ENCODE data around the gene RALA.
"Not testable (repeated sequence)": the region's sequence is repeated elsewhere in the genome, so short reads cannot be mapped to it uniquely, and the experiment has no call there.

The RALA gene

DNA sequence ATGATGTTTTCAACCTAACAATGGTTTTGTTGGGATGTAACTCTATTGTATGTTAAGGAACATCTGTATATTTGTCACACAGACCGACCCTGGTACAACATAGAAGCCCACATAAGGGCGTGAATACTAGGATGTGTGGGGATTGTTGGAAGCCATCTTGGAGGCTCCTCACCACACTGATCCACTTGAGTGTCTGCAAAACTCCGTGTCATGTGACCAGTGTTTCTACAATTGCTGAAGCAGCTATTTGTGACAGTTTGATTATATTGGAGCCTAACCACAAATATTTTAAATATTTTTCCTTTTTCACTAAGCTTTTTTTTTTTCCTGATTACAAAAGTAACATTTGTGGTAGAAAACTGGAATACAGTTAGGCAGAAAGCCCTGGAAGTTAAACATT is 27.9 kb downstream of the RALA start:
- DNase-seq: no peak

DNA sequence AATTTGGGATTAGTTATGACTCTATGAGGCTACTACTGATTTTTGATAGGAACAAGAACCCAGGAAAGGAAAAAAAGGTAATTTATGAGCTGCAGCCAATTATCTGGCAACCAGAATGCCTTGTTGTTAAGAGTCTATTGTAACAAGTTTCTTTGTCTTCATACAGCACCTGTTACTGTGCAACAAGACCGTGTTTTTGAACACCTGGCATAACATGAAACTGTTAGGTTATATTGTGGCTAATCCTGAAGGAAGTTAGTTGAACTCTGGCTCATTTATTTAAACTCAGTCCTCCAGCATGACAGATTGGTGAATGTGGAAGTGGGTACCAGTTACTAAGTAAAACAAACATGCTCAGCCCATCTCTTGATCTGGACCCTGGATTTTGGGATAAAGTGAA is 33.0 kb downstream of the RALA start:
- no peak for DNase-seq

DNA sequence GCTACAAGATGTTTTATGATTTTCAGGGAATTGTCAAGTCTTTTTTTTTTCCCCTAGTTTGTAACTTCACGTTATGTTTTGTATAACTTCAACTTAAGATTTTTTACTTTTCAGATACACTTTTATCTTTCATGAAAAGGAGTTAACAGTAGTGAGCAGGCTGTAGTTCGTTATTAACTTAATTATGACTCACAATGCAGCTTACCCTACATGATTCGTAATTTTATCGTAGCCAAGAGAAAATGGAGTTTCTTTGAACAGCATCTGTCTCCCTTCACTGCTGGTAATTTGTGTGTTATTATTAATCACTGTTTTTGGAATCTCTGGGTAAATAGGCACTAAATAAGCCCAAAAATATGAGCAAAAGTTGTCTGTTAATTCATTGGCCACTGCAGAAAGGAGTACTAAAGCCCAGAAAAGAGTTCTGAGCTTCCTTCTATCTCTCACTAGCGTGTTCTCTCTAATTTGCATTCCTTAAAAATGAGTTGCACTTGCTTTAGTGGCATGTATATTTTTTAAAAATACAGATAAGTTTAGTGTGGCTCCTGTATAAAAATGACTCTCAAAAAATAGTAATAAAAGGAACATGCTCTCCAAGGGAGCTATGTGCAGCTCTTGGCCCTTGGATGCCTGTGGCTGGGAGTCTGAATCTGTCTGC is 36.1 kb downstream of the RALA start:
- no peak for DNase-seq

DNA sequence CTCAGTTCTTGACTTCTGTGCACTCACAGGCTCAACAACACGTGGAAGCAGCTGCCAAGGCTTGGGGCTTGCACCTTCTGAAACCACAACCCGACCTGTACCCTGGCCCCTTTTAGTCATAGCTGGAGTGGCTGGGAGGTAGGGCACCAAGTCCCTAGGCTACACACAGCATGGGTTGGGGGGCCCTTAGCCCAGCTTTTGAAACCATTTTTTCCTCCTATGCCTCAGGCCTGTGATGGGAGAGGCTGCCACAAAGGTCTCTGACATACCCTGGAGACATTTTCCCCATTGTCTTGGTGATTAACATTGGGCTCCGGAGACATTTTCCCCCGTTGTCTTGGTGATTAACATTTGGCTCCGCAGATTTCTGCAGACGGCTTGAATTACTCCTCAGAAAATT is 38.6 kb downstream of the RALA start:
- no peak for DNase-seq

DNA sequence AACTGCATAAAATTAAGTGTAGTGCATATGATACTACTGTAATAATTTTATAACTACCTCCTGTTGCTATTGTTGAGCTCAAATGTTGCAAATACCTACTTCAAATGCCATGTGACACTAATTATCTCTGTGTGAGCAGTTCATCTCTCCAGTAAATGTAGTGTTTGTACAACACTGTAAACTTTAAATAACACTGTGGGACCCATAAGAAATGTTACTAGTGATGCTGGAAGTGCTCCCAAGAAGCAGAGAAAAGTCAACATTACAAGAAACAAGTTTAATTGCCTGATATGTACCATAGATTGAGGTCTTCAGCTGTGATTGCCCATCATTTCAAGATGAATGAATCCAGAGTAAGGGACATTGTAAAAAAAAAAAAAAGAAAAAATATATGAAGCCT is 39.9 kb downstream of the RALA start:
- DNase-seq: no peak

DNA sequence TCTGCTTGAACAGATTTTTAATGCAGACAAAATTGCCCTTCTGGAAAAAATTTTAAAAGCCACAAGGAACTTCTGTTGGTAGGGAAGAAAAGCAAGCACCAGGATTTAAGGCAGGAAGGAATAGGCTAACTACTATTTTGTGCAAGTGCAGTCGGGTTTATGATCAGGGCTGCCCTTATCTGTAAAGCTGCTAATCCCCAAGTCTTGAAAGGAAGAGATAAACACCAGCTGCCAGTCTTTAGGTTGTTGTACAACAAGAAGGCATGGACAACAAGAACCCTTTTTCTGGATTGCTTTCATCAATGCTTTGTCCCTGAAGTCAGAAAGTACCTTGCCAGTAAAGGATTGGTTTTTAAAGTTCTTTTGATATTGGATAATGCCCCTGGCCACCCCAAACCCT is 40.7 kb downstream of the RALA start:
- DNase-seq: no peak

DNA sequence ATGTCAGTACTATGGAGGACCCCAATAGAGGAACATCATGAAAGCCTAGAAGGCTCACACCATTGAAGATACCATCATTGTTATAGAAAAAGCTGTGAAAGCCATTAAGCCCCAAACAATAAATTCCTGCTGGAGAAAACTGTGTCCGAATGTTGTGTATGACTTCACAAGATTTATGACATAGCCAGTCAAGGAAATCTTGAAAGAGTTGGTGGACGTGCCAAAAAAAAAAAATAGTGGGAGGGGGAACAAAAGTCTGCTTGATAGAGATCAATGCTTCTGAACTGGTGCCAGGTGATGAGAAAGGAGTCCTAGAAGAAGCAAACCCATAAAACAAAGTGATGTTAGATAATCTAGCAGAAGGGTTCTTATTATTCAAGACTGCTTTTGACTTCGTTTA is 41.2 kb downstream of the RALA start:
- no peak for DNase-seq

DNA sequence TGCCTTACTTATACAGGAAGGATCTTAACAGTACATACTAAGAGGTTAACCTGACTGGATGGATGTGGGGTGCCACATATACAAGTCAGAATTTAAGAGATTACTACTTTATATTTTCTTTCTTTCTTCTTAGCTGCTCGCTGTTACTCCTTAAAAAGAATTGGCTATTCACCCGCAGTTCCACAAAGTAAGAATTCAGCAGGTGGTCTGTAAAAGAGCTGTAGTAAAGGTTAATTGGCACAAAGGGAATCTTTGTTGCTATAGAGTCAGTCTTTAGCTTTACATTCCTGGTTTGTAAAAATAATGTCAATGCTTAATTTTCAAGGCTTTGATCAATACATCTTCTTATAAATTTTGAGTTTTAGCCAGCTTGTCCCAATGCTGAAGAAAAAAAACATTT is 43.2 kb downstream of the RALA start:
- no peak for DNase-seq

DNA sequence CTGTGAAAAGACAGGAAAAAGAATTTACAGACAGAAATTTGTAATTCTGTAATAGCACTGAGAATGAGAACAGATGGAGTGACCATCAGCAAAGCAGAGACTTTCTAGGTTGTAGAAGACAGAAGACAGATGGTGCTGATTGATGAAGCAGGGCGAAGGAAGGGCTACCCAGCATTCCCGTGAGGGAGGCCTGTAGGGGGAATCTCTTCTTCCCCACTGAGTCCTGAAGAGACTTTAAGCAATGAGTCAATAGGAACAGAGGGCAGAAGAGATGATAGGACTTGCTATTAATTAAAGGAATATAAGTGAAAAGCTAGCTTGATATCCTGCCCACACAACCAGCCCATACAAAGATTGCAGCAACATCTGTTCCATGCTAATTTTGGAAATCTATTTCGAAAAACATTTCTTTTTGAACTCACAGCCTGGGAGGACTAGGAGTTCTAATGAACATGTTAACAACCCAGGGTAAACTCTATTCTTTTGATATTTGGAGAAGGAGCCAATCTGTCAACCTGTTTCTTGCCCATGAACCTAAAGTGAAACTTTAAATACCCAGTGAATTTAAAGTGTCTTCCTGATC is 44.1 kb downstream of the RALA start:
- DNase-seq: no peak

DNA sequence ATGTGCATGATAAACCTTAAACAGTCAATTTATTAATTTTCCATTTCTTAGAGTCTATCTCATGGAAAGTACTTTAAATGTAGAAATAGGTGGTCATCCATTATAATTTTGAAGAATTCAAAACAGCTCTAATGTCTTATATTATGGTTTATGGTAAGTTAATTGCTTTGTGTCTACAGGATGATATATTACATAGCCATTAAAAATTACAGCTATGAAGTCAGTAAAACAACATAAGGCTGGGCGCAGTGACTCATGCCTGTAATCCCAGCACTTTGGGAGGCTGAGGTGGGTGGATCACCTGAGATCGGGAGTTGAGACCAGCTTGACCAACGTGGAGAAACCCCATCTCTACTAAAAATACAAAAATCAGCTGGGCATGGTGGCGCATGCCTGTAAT is 44.9 kb downstream of the RALA start:
- DNase-seq: not testable (repeated sequence)

DNA sequence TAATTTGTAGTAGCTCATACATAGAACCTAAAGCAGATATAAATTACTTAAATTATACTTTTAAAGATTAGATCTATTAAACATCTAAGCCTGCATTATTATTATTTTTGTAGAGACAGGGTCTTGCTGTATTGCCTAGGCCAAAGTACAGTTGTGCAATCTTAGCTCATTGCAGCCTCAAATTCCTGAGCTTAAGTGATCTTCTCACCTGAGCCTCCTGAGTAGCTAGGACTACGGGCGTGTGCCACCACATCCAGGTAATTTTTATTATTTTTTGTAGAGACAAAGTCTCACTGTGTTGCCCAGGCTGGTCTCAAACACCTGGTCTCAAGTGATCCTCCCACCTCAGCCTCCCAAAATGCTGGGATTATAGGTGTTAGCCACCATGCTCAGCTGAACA is 46.7 kb downstream of the RALA start:
- no peak for DNase-seq

DNA sequence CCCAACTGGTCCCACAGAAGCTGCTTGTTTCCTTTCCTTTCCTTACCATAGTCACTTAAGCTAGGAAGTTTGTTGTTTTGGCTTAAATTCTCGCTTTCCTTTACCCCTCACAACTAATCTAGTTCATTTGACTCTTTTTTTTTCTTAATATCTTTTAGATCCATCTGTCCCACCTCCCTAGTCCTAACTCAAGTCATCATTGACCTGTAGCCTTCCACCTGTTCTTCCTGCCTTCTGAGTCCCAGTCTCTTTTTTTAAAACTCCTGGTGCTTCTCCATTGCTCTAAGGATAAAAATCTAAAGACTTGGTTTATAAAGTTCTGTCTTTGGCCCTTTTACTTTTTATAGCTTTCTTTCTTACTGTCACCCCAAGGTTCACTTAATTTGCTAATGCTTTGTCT is 47.6 kb downstream of the RALA start:
- DNase-seq: no peak

DNA sequence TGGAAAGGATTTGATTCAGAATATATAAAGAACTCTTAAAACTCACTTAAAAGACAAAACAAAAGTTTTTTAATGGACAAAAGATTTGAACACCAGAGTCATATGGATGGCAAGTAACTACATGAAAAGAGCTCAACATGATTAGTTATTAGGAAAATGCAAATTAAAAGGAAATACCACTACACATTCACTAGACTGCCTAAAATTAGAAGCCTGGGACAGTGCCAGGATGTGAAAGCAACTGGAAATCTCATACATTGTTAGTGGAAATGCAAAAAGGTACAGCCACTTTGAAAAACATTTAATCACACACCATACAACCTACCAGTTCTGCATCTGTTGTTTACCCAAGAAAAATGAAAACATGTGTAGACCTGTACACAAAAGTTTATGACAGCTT is 48.8 kb downstream of the RALA start:
- DNase-seq: no peak

DNA sequence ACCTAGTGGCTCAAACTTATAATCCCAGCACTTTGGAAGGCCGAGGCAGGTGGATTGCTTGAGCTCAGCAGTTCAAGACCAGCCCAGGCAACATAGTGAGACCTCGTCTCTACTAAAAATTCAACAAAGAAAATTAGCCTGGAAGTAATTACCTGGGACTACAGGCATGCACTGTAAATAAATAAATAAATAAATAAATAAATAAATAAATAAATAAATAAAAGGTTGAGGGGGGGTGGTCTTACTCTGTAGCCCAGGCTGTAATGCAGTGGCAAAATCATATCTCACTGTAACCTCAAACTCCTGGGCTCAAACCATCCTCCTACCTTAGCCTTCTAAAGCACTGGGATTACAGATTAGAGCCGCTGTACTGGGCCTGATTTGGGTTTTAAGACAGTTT is 50.5 kb downstream of the RALA start:
- DNase-seq: no peak

DNA sequence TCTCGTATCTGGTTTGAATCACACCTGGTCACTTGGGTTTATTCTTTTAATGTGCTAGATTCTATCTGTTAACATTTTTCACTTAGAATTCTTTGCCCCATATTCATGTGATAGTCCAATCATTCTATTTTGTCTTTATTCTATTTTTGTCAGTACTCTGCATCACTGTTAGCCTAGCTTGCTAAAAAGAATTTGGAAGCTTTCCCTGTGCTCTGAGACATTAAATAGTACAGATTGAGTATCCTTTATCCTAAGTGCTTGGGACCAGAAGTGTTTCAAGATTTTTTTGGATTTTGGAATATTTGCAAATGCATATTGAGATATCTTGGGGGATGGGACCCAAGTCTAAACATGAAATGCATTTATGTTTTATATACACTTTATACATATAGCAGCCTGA is 51.0 kb downstream of the RALA start:
- DNase-seq: no peak

DNA sequence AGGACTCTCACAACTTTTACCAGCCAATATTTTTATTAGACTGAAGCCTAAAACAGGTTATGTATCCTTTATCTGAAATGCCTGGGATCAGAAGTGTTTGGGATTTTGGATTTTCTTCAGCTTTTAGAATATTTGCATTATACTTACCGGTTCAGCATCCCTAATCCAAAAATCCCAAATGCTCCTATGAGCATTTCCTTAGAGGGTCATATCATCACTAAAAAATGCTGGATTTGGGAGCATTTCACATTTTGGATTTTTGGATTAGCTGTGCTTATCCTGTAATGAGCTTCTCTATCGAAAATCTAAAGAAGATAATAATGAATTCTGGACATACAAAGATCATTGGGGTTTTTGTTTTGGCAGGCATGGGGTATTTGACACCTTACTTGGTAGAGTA is 53.0 kb downstream of the RALA start:
- DNase-seq: no peak

DNA sequence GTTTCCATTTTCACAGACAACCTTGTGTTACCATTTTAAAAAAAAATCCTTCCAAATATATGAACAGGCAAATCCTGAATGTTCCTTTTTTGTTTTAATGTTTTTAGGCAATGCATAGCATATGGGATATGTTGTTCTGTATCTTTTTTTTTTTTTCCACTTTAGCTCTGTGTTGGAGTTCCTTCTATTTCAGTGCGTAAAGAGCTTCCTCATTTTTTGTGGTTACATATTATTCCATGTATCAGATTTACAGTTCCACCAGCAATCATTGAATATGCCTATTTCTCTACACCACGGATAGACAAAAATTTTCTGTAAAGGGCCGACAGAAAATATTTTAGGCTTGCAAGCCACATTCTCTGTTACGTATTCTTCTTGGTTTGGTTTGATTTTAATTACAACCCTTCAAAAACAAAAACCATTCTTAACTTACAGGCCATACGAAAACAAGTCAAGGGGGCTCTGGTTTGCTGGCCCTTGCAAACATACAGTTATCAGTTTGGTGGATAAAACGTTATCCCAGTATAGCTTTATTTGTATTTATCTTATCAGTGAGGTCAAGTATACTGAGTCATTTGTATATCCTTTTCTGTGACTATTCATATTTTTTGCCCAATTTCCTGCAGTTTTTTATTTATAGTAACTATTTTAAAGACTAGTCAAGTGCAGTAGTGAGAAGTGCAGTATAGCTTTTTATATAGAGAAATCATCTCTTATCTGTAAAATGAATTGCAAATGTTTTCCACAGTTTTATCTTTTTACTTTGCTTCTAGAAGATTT is 55.7 kb downstream of the RALA start:
- no peak for DNase-seq

DNA sequence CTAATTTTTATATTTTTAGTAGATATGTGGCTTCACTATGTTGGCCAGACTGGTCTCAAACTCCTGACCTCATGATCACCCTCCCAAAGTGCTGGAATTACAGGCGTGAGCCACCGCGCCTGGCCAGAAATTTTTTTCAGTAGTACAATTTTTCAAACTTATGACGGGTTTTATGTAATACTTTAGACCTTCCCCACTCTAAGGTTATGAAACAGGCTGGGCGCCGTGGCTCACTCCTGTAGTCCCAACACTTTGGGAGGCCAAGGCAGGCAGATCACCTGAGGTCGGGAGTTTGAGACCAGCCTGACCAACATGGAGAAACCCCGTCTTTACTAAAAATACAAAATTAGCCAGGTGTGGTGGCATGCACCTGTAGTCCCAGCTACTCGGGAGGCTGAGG is 56.5 kb downstream of the RALA start:
- not testable (repeated sequence) for DNase-seq

DNA sequence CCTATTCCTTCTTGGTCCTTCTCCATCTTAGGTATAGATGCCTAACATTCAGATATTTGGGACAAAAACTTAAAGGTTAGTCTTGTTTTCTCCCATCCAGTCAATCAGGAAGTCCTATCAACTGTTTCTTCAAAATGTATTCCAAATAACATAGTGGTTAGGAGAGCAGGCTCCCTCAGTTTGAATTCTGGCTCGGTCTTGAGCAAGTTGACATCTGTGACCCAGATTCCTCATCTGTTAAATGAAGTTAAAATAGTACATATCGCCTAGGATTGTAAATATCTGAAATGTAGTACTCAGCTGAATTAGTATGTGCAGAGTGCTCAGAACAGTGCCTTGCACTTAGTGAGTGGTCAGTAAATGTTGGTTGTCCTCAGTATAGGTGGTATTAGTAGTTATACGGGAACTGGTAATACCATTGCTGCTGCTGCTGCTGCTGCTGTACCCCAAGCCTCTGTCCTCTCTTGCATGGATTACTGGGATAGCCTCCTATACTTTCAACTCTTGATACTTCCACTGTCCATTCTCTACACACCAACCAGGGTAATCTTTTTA is 58.6 kb downstream of the RALA start:
- DNase-seq: no peak

DNA sequence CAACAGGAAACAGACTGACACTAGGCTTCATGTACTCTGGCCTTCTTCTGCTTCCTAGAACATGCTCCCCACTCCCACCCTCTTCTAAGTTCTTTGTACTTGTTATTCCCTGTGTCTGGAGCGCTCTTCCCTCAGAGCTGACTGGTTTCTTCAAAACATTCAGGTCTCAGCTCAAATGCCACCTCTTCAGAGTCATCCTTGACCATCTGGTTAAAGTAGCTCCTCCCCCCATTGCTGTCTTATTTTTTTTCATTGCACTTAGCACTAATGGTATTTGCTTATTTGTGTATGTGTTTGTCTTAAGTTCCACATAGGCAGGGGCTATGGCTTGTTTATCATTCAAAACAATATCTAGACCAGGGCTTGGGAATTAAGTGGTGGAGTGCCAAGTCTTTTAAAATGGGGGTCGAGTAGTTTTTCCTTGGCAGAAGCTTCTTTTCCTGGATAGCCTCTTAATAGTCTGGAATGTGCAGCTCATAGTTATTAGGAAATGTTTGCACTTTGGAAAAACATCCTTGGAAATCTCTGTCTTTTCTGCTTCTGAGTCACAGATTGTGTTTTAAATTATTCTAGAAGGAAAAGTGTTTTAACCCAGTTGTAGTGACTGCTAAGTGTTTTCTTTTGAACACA is 60.0 kb downstream of the RALA start:
- DNase-seq: no peak

DNA sequence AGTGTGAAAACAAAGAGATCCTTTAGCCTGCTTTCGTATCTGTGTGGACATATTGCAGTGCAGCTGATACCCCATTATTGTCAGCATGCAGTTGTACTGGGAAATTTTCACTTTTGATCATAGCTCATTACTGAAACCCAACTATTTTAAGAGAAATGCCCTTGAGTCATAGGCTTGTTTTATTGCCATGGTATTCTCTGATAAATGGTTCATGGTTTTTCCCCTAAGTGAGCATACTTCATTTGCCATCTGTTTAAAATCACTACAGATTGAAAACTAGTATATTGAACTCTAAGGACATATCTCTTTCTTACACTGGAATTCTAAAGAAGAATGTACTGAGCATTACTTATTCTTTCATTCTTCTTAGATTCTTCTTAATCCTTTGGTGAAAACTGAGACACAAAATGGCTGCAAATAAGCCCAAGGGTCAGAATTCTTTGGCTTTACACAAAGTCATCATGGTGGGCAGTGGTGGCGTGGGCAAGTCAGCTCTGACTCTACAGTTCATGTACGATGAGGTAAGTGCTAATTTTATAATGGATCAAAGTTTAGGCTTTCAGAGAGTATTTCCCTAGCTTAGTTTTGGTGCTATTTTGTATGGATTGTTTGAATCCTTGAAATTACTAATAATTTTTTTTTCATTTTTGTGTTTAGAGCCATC is 63.0 kb downstream of the RALA start:
- no peak for DNase-seq

DNA sequence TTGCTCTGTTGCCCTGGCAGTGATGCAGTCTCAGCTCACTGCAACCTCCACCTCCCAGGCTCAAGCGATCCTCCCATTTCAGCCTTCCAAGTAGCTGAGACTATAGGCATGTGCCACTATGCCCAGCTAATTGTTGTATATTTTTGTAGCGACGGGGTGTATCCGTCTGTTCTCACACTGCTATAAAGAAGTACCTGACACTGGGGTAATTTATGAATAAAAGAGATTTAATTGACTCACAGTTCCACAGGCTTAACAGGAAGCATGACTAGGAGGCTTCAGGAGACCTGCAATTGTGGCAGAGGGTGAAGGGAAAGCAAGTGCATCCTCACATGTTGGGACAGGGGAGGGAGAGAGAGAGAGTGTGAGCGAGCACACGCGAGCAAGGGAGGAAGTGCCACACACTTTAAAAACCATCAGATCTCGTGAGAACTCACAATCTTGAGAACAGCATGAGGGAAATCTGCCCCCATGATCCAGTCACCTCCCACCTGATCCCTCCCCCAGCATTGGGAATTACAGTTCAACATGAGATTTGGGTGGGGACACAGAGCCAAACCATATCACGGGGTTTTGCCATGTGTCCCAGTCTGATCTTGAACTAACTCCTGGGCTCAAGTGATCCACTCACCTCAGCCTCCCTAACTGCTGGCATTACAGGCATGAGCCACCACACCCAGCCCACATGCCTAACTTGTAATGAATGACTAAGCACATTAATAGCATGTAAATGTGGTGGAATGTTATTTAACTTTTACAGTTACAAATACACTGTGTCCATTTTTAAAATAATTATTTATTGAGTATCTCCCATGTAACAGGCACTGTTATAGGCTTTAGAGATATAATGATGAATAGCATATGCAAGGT is 65.5 kb downstream of the RALA start:
- no peak for DNase-seq

All from KG1 (cell line).